PFSK-1 (cell line): ENCODE data around the gene TNFRSF1B. TPM values are rescaled to one million over a fixed set of nuclear protein-coding genes. Genes with fewer than 3 reads are reported as not detected.
A peak's percentile ranks its signal among the peaks of the same experiment; 100 is the strongest.

Experiments
- FOXP2 ChIP-seq: optimal IDR thresholded peaks from 2 replicates; pipeline ENCODE3; 2011; ENCODE audit warnings: borderline replicate concordance, control low read depth, inconsistent platforms; ENCODE audit not compliant: insufficient read depth; ENCODE audit errors: extremely low read length, extremely low read depth
- POLR2AphosphoS5 ChIP-seq: IDR thresholded peaks from 2 replicates; pipeline ENCODE4 v1.6.1; 2012; ENCODE audit warnings: low read depth, mild to moderate bottlenecking, control low read depth, low read length, moderate library complexity
- SIN3A ChIP-seq: IDR thresholded peaks from 2 replicates; pipeline ENCODE4 v1.6.1; 2012; ENCODE audit warnings: mild to moderate bottlenecking, low read length, moderate library complexity, borderline replicate concordance; ENCODE audit not compliant: insufficient read depth
- TAF1 ChIP-seq: IDR thresholded peaks from 2 replicates; pipeline ENCODE4 v1.6.1; 2012; ENCODE audit warnings: low read length, control low read depth, borderline replicate concordance; ENCODE audit not compliant: insufficient read depth
- polyA plus RNA-seq: library from polyadenylated mRNA; unstranded; fragments of >200 nt; gene quantifications from one replicate; pipeline ENCODE4 v1.2.1, GENCODE V29; 2012; ENCODE audit warnings: low read depth, missing spikeins; ENCODE audit not compliant: insufficient read length
- TF ChIP-seq, protein P1 (sequence below), 2 experiments: IDR thresholded peaks; 2 replicates each; pipeline versions ENCODE4 v1.6.1 to v1.8.0; 2011 to 2012; ENCODE audit warnings: low read depth in 2 of 2, low read length in 2 of 2, control low read depth in 1 of 2, inconsistent platforms in 1 of 2, mild to moderate bottlenecking in 1 of 2, moderate library complexity in 1 of 2; ENCODE audit not compliant: insufficient read depth in 1 of 2

TNFRSF1B gene
- 45.5 TPM for polyA plus RNA-seq

DNA sequence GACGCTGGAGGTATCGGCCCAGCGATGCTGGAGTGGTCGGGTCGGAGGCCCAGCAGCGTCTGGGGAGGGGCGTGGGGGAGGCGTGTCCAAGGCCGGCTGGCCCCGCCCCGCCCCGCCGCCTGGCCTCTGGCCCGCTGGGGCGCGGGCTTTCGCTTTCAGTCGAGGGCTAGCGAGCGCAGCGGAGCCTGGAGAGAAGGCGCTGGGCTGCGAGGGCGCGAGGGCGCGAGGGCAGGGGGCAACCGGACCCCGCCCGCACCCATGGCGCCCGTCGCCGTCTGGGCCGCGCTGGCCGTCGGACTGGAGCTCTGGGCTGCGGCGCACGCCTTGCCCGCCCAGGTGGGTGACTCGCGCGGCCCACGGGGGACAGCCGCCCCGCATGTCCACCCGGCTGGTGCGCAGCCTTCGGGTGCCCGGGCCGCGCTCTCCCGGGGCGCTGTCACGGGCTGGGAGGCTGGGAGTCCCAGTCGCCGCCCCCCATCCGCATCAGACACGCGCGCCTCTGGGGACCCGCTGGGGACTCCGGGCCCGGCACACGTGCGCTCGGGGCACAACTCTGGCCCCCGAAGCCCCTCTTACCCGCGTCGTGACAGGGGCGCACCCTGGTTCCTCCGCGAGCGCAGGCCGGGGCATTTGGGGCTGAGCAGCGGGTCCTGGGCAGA, at the start of gene TNFRSF1B:
TSS of gene TNFRSF1B (plus strand) at position 158 of the 659 bp plus-strand sequence. CDS start at position 259, 101 bp downstream.
- TF ChIP-seq, protein P1, sequence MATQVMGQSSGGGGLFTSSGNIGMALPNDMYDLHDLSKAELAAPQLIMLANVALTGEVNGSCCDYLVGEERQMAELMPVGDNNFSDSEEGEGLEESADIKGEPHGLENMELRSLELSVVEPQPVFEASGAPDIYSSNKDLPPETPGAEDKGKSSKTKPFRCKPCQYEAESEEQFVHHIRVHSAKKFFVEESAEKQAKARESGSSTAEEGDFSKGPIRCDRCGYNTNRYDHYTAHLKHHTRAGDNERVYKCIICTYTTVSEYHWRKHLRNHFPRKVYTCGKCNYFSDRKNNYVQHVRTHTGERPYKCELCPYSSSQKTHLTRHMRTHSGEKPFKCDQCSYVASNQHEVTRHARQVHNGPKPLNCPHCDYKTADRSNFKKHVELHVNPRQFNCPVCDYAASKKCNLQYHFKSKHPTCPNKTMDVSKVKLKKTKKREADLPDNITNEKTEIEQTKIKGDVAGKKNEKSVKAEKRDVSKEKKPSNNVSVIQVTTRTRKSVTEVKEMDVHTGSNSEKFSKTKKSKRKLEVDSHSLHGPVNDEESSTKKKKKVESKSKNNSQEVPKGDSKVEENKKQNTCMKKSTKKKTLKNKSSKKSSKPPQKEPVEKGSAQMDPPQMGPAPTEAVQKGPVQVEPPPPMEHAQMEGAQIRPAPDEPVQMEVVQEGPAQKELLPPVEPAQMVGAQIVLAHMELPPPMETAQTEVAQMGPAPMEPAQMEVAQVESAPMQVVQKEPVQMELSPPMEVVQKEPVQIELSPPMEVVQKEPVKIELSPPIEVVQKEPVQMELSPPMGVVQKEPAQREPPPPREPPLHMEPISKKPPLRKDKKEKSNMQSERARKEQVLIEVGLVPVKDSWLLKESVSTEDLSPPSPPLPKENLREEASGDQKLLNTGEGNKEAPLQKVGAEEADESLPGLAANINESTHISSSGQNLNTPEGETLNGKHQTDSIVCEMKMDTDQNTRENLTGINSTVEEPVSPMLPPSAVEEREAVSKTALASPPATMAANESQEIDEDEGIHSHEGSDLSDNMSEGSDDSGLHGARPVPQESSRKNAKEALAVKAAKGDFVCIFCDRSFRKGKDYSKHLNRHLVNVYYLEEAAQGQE (IDR thresholded peaks at IDR 0.05; ENCODE audit: insufficient read depth in 1 of 2, low read depth in 2 of 2, low read length in 2 of 2), result no peak
- 0 out of 2 replicates have a peak, but pooled peaks have one; percentile 28 for TF ChIP-seq TAF1

DNA sequence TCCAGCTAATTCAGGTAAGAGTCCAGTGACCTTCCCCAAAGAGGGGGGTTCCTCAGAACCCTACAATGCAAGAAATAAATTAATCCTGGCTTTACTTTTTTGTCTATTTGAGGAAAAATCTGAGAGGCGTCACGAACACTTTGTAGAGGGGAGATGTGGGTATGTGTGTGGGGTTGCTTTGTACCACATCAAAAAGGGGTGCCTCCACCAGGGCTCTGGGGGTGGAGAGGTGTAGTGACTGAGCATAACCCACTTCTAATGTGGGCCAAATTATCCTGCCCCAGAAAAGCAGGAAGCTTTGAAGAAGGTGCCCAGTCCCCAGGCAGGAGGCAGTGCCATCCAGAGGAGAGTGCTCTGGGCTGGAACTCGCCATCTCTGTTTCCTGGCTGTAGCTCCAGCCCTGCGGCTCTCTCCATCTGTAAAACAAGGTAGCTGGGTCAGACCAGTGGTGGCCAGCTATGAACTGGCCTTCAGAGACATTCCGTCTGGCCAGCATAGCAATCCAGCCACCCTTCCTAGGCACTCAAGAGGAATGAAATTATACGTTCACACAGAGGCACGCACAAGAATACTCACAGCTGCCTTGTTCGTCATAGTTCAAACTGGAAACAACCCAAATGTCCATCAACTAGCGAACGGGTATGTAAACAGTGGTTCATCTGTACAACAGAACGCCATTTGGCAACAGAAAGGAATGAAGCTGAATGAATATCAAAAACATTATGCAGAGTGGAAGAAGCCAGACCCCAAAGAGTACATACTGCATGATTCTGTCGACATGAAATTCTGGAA, 45.4 kb upstream of the TNFRSF1B start:
- TF ChIP-seq FOXP2 (no peak), TAF1 (no peak)

DNA sequence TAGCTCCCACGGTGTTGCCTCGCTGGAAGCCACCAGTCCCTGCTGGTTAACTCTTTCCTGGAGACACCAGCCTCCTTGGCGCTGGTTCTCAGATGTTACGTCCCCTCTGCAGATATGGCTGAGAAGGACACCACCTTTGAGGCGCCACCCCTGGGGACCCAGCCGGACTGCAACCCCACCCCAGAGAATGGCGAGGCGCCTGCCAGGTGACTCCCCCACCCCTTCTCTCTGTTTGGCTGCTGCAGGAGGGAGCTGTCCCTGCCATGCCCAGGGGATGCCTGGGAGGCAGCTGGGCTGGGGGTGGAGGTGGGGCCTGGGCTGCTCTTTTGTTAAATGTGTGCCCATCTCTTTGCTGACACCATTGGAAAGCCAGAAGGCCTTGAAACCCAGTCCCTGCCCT, 43.6 kb upstream of the TNFRSF1B start:
- no peak for TF ChIP-seq FOXP2

DNA sequence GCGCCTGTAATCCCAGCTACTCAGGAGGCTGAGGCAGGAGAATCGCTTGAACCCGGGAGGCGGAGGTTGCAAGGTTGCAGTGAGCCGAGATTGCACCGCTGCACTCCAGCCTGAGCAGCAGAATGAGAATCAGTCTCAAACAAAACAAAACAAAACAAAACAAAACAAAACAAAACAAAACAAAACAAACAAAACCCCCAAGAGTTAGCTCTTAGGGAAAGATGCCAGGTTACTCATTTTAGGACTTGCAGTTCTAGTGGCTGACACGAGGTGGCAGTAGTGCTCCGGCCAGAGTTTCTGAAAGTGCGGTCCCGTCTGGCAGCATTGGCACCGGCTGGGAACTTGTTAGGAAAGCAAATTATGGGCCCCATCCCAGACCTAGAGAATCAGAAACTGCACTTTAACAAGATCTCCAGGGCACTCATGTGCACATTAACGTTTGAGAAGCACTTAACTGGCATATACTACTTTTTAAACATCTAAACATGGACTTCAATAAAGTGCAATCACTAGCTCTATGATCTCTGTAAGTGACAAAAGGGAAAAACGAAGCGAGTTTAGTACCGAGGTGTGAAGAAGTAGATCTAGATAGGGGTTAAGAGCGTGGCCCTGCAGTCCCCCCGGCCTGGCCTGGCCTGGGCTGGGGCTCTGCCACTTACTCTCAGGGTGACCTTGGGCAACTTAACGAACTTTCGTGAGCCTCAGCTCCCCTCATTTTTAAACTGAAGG, 41.9 kb upstream of the TNFRSF1B start:
- TF ChIP-seq, protein P1 (IDR thresholded peaks at IDR 0.05; ENCODE audit: insufficient read depth in 1 of 2, low read depth in 2 of 2, low read length in 2 of 2), result no peak
- no peak for TF ChIP-seq POLR2AphosphoS5
- TF ChIP-seq TAF1, result no peak
- no peak for TF ChIP-seq FOXP2
- TF ChIP-seq SIN3A, result no peak

DNA sequence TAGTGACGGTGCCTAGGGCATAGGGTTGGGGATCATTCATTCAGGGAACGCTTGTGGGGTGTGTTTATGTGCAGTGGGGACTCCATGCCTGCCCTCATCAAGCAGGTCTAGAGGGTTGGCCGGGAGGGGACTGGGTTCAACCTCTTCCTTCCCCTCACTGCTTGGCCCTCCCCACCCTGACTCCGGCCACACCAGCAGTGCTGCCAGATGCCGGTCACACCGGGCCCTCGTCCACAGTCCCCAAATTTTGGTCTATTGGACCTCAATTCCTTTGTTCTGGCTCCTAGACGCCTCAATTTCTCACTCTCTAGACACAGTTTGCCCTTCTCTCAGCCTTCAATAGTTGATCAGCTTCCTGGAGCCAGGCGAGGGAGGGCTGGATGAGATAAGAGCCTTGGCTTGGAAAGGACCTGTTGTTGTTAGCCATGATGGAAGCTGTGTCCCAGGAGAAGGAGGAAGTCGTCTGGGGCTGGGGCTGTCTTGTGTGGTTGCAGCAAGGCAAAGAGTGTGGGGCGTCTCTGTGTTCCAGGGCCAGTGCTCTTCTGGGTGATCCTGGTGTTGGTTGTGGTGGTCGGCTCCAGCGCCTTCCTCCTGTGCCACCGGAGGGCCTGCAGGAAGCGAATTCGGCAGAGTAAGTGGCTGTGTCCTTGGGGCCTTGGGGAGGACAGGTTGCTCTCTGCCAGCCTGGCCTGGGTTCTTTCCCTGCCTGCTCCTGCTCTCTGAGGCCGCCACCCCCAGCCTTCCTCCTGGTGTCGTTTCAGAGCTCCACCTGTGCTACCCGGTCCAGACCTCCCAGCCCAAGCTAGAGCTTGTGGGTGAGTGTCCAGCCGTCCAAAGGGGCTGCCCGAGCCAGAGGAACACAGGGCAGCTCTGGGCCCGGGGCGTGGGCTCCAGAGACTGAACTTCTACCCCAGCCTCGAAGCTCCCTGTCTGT, 41.1 kb upstream of the TNFRSF1B start:
- TF ChIP-seq, protein P1 (IDR thresholded peaks at IDR 0.05; ENCODE audit: insufficient read depth in 1 of 2, low read depth in 2 of 2, low read length in 2 of 2), result no peak
- no peak for TF ChIP-seq POLR2AphosphoS5
- TF ChIP-seq TAF1, result no peak
- no peak for TF ChIP-seq FOXP2
- no peak for TF ChIP-seq SIN3A
